ACC112 (cell line): ENCODE data around the gene GSTA3.
"Not testable (repeated sequence)": the region's sequence is repeated elsewhere in the genome, so short reads cannot be mapped to it uniquely, and the experiment has no call there.

Source experiments
- H2AFZ ChIP-seq: fragments of 200-600 bp; sonication (generic); one replicate; pipeline ENCODE4 v1.6.0; 2017; ENCODE audit warnings: antibody characterized with exemption, low read length; ENCODE audit not compliant: unreplicated experiment
- H3K27ac ChIP-seq: fragments of 200-600 bp; sonication (generic); 2 replicates; pipeline ENCODE4 v1.5.1; 2014; ENCODE audit warnings: low read depth, mild to moderate bottlenecking, antibody characterized with exemption, low read length, moderate library complexity
- H3K27me3 ChIP-seq: fragments of 200-600 bp; sonication (generic); 2 replicates; pipeline ENCODE4 v1.6.1; 2014; ENCODE audit warnings: mild to moderate bottlenecking, antibody characterized with exemption, low read length, moderate library complexity, mixed read lengths; ENCODE audit not compliant: insufficient read depth
- H3K36me3 ChIP-seq: fragments of 200-600 bp; sonication (generic); 2 replicates; pipeline ENCODE4 v1.6.1; 2016; ENCODE audit warnings: mild to moderate bottlenecking, antibody characterized with exemption, low read length, moderate library complexity, mixed read lengths; ENCODE audit not compliant: insufficient read depth
- H3K4me1 ChIP-seq: fragments of 200-600 bp; sonication (generic); one replicate; pipeline ENCODE4 v1.6.1; 2016; ENCODE audit warnings: low read length, mixed read lengths; ENCODE audit not compliant: insufficient read depth, unreplicated experiment, control insufficient read depth
- H3K4me3 ChIP-seq: fragments of 200-600 bp; sonication (generic); 2 replicates; pipeline ENCODE4 v1.5.1; 2014; ENCODE audit warnings: mild to moderate bottlenecking, low read depth, low read length
- H3K79me2 ChIP-seq: fragments of 200-600 bp; sonication (generic); one replicate; pipeline ENCODE4 v1.6.0; 2016; ENCODE audit warnings: low read length; ENCODE audit not compliant: control insufficient read depth, unreplicated experiment, insufficient read depth

Gene GSTA3

DNA sequence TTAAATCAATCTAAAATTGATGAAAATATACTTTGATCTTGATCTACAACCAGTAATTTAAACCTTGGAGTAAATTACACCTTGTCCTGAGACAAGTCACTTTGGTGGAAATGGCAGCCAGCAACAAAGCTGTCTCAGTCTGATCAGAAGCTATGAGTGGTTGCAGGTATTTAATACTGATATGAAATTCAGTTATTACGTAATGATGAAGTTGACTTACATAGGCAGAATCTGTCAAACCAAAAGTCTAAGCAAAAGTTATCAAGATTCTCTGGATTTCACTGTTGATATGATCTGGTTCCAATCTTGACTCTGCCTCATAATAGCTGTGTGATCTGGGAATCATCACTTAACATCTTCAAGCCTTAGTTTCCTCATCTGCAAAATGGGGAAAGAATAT lies 41.3 kb downstream of the GSTA3 start:
- Histone ChIP-seq H3K4me3 (no peak overlapping the region), H3K4me1 (no peaks in the 10 kb centered on the region), H3K27ac (no peak overlapping the region)

DNA sequence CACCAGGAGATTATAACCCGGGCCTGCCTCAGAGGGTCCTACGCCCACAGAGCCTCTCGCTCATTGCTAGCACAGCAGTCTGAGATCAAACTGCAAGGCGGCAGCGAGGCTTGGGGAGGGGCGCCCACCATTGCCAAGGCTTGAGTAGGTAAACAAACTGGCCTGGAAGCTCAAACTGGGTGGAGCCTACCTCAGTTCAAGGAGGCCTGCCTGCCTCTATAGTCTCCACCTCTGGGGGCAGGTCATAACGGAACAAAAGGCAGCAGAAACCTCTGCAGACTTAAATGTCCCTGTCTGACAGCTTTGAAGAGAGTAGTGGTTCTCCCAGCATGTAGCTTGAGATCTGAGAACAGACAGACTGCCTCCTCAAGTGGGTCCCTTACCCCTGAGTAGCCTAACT lies 48.3 kb downstream of the GSTA3 start:
- H3K4me1 ChIP-seq, H3K36me3 ChIP-seq, H3K79me2 ChIP-seq, H3K27ac ChIP-seq, H2AFZ ChIP-seq, H3K4me3 ChIP-seq: not testable (repeated sequence)
- H3K27me3 ChIP-seq = peaks cover 33% of the 10 kb centered on the region

More for the DNA sequence above, 41.3 kb downstream of the GSTA3 start:
- H3K36me3 ChIP-seq = no peaks in the 10 kb centered on the region
- H2AFZ ChIP-seq = no peak overlapping the region
- H3K79me2 ChIP-seq = no peaks in the 10 kb centered on the region
- H3K27me3 ChIP-seq = peaks cover 23% of the 10 kb centered on the region

DNA sequence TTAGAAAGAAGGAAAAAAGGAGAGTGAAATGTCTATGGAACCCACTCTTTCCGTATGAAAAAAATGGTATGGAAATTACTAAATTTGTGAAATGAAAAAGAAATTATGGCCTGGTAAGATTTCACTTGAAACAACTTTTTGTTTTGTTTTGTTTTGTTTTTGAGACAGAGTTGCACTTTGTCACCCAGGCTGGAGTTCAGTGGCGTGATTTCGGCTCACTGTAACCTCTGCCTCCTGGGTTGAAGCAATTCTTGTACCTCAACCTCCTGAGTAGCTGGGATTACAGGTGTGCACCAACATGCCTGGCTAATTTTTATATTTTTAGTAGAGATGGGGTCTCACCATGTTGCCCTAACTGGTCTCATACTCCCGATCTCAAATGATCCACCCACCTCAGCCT lies 51.1 kb downstream of the GSTA3 start:
- no peaks in the 10 kb centered on the region for H3K4me1 ChIP-seq
- H3K36me3 ChIP-seq = no peaks in the 10 kb centered on the region
- peaks cover 49% of the 10 kb centered on the region for H3K27me3 ChIP-seq
- H2AFZ ChIP-seq = no peak overlapping the region
- H3K27ac ChIP-seq = no peak overlapping the region
- no peaks in the 10 kb centered on the region for H3K79me2 ChIP-seq
- no peak overlapping the region for H3K4me3 ChIP-seq

DNA sequence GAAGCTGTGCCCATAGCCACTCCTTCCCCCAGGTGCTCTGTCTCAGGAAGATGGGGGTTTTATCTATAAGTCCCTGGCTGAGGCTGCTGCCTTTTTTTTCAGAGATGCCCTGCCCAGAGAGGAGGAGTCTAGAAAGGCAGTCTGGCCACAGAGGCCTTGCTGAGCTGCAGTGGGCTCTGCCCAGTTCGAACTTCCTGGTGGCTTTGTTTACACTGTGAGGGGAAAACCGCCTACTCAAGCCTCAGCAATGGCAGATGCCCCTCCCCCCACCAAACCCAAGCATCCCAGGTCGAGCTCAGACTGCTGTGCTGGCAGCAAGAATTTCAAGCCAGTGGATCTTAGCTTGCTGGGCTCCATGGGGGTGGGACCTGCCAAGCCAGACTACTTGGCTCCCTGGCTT lies 53.4 kb downstream of the GSTA3 start:
- peaks cover 58% of the 10 kb centered on the region for H3K27me3 ChIP-seq
- H3K79me2 ChIP-seq, H3K4me3 ChIP-seq, H3K36me3 ChIP-seq, H2AFZ ChIP-seq, H3K4me1 ChIP-seq, H3K27ac ChIP-seq: not testable (repeated sequence)

DNA sequence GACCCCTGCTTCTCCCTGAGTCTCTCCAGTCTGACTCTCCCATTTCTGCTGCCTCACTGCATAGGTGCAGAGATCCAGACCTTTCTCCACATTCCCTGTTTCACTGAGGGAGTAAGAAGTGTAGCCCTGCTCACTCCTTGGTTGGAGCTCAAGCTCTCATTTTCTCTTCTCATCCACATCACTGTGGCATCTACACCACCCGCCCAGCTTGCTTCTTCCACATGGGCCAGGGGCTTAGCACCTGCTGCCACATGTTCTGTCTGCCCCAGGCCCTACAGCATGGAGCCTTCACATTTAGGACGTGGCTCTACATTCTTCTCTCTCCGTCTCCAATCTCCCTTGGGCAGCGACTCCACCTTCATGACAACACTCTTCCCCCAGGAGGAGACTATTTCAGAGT lies 60.4 kb downstream of the GSTA3 start:
- no peak overlapping the region for H3K27ac ChIP-seq
- no peak overlapping the region for H2AFZ ChIP-seq
- no peaks in the 10 kb centered on the region for H3K79me2 ChIP-seq
- no peaks in the 10 kb centered on the region for H3K36me3 ChIP-seq
- H3K27me3 ChIP-seq = peaks cover 62% of the 10 kb centered on the region
- H3K4me3 ChIP-seq = no peak overlapping the region
- no peaks in the 10 kb centered on the region for H3K4me1 ChIP-seq
